ENCODE measurements around the gene LITAF.

Gene LITAF

DNA sequence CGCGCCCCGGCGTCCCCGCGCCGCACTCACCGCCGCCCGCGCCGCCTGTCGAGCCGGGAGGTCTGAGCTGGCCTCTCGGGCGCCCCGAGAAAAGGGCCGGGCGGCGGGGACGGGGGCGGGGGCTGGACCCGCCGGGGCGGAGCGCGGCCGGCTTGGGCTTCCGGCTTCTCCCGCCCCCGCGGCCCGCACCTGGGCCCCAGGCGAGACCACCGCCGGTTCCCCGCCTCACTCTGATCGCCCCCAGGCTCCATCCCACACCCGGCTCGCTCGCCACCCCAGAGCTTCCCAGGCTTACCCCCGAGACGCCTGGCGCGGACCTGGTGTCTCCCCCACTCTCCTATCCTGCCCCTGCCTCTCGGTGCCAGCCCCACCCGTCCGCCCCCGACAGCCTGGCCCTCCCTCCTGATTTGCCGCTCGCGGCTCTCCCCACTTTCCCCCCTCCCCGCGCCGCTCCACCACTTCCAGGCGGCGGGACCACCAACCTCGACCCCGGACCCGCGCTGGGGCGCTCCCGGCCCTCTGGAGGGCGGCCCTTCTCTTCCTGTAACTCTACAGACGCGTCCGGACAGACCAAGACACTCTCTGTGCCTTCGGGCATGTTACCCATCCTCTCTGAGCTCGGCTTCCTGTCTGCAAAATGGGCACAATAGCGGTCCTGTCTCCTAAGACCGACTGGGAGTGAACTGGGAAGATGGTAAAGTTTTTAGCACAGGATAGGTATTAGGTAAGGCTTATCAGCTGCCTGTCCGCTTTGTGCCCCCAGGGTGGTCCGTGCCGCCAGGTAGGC, at the start of gene LITAF:
LITAF (minus strand) TSS at position 64 of the 787 bp plus-strand sequence. CDS start 30,189 bp downstream, outside the sequence.
- DNase-seq (ENCODE audit: low read depth), result peak; percentile 32

DNA sequence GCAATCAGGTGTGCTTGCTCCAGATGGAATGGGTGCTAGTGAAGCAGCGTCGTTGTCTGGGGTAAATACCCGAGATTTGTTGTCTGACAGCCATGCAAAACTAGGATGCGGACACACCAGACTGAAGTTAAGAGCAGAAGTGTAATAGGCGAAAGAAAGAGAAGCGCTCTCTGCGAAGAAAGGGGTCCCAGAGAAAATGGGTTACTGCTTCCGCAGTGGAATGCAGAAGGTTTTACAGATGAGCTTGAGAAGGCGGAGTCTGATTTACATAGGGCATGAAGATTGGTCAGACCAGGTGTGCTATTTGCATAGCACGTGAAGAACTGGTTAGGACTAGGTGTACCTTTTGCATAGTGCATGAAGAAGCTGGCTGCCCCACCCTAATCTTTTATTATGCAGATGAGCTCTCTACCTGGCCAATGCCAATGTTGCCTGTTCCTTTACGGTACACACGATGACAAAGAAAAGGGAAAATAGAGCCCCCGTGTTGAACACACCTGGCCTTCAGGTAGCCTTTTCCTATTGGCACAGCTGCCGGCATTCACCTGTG, 49.5 kb upstream of the LITAF start:
- no peak for DNase-seq (ENCODE audit: low read depth)

DNA sequence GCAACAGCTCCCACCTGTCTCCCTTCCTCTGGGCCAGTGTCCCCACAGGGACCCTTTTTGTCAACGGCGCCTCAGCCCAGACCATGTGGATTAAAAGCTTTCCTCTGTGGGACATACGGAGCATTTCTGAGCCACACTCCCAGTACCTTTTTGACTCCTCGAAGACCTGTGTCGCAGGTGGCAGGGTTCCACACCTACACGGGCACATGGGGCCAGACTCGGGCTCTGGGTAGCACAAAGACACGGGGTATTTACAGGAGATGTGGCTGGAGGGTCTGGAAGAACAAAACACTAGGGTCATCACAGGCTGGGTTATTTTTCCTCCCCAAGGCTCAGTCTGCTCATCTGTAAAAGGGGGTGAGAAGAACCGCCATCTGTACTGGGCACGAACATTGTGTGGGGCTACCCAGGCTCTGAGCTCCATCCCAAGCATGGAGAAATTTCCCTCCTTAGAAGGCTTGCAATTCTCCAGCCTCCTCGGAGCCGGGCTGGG, 49.0 kb upstream of the LITAF start:
- DNase-seq (ENCODE audit: low read depth), result no peak

DNA sequence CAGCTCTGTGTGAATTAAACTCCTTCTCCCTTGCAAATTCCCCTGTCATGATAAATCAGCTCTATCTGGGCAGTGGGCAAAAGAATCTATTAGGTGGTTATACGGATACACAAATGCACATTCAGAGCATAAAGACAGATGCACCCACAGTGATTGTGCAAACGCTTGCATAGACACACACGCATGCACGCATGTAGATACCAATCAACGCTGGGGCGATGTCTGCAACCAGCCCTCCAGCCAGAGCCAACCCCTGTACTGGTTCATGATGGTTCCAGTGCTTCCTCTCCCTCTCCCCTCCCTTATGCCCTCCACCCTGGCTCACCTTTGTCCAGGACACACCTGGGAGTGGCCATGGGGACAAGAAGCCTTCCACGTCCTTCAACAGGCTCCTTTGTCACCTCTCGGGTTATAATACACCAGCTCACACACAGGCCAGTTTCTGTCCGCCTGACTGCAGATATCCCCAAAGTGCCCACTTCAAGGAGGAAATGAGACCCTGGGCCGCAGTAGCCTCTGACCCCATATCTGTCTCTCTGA, 48.5 kb upstream of the LITAF start:
- DNase-seq (ENCODE audit: low read depth), result no peak

DNA sequence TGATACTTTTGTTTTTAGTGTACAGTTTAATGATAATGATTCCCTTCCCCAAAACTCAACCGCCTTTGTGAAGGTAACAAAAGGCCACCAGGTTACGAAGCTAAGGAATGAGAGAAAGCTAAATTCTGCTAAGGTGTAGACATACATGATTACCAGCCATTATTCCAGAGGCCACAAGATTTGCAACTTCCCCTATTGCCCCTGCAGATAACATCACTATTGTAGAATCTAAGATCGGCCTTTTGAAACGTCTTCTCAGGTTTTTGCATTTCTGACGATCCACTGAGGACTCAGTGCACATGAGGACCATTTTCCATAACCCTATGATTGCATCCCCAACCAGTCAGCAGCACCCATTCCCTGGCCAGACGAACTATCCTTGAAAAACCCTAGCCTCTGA, 47.6 kb upstream of the LITAF start:
- no peak for DNase-seq (ENCODE audit: low read depth)

DNA sequence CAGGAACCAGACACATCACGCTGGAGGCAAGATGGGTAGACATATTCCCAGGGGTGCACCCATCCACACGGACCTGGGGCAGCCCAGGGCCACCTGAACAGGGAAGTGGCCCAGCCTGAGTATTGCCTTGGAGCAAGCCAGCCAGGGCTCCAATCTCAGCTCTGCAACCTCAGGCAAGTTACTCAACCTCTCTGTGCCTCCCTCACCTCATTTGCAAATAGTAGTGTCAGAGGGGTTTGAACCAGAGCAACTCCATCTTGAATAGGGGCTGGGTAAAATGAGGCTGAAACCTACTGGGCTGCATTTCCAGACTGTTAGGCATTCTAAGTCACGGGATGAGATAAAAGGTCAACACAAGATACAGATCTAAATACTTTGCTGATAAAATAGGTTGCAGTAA, 46.4 kb upstream of the LITAF start:
- DNase-seq (ENCODE audit: low read depth), result no peak

DNA sequence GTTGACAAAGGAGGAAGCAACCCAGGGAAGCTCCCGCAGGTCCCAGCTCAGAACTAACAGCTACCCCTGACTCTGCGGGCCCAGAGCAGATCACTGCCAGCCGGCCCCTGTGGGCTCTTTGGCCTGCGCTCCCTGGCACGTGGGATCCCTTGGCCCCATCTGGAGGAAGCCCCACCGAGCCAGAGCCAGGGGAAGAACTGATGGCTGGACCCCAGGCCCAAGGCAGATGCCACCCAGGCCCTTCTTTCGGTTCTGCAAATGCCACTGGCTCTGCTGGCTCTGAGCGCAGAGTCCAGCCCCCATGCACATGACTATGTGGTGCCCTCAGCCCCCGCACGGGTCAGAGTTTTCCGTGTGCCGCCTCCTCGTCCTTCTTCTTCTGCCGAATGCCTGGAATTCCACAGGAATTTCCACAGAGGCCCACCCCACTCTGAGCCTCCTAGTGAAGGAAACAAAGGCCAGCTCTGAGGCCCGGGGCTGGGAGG, 45.8 kb upstream of the LITAF start:
- DNase-seq (ENCODE audit: low read depth), result peak; percentile 38

DNA sequence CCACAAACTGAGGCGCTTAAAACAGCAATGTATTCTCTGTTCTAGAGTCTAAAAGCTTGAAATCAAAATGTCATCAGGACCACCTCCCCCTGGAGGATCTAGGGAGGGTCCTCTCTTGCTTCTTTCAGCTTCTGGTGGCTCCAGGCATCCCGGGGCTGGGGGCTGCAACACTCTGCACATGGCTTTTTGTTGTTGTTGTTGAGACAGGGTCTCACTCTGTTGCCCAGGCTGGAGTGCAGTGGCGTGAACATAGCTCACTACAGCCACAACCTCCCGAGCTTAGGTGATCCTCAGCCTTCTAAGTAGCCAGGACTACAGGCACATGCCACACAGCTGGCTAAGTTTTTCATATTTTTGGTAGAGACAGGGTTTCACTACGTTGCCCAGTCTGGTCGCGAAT, 44.5 kb upstream of the LITAF start:
- DNase-seq (ENCODE audit: low read depth), result no peak

DNA sequence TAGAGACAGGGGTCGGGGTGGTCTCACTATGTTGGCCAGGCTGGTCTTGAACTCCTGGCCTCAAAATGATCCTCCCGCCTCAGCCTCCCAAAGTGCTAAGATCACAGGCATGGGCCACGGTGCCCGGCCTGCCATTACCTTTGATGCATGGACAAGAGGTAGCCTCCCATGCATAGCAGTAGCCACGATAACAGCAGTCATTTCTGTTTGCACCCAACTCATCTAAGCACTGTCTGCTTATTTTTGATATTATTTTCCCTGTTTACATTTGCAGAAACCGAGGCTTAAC, 44.0 kb upstream of the LITAF start:
- DNase-seq (ENCODE audit: low read depth), result no peak

DNA sequence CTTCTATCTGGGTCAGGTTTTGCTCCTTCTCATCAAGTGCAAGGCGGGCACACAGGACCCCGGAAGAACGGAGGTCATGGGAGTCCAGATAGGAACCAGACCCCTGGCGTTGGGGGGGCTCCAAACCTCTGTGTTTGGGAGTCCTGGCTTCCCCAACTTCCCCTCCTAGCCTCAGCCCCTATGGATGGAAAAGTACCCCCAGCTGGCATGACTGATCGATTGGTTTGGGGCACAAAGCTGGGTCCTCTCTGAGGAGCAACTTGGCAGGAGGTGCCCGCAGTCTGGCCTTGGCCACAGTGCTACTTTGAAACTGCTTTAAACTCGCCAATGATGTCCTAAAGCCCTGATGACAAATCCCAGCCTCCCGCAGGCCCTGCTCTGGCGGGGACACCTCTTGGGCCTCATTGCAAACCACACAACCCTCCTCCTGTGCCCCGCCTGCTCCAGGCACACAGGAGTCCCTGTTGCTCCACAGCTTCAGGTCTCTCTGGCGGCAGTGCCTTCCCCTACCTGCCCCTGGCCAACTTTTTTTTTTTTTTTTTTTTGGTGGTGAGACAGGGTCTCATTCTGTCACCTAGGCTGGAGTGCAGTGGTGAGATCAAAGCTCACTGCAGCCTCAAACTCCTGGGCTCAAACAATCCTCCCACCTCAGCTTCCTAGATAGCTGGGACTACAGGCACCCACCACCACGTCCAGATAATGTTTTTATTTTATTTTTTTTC, 43.5 kb upstream of the LITAF start:
- DNase-seq (ENCODE audit: low read depth), result no peak

DNA sequence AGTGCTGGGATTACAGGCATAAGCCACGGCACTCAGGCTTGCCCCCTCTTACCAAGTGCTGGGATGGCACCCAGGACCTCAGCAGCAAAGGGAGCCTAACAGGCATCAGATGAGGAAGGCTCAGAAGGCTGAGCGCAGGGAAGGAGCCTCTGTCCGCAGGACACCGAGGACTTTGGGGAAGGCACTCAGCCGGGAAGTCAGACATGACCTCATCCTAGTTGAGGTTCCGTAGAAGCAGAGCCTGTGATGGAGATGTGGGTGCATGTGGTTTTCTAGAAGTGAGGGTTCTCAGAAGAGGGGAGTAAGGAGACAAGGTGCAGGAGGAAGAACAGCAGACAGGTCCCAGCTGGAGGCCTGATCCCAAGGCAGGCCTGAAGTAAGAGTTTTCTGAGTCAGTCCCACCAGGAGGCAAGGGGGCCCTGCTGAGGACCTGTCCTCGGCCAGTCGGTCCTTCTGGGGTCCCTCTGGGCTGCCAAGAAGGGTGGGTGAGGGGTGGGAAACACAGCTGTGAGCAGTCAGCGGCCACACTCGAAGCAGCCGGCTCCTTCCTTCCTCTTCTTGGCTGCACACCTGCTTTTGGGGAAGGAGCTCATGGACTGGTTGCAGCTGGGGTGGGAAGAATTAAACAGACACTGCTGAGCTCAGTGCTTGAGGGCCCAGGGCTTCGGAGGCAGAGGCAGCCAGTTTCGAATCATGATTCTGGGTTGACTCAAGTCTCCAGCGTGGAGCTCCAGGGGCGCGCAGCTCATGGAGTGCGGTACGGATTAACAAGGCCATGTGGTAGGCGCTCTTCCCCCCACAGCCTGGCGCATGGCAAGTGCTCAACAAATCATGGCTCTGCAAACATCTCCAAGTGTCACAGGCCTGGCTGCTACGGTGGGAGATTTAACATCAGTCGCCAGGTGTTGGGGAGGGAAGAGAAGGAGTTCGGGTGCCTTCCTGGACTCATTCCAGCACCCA, 42.6 kb upstream of the LITAF start:
- no peak for DNase-seq (ENCODE audit: low read depth)

DNA sequence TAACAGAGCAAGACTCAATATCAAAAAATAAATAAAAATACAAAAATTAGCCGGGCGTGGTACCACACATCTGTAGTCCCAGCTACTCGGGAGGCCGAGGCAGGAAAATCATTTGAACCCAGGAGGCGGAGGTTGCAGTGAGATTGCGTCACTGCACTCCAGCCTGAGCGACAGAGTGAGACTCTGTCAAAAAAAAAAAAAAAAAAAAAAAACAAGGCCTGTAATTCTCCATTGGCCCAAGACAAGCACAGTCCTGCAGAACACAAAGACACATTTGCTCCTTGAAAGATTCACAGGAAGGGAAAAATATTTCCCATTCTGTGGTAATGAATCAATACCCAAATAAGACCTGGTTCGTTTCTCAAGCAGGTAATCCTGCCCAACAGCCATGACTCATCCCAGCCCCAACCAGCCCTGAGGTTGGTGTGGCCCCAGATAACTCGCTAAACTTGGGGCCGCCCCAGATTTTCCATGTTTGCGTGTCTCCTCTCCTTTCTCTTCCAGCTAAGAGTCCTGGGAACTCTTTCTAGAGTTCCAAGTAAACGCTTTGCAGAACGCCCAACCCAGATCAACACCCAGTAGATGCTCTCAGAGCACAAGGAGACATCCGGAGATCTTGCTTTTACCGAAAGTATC, 41.2 kb upstream of the LITAF start:
- DNase-seq (ENCODE audit: low read depth), result no peak

DNA sequence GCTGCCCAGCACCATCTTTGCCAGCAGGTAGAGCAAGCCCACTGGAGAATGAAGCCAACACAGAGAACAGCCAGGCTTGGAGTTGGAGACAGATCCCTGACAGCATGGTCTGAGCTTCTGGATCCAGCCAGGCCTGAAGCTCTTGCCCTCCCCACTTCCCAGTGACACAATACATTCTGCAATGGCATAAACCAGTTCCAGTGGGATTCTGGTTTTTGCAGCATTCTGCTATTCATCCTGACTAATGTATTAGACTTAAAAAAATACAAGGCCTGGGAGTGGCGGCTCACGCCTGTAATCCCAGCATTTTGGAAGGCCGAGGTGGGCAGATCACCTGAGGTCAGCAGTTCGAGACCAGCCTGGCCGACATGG, 40.6 kb upstream of the LITAF start:
- DNase-seq (ENCODE audit: low read depth), result no peak

DNA sequence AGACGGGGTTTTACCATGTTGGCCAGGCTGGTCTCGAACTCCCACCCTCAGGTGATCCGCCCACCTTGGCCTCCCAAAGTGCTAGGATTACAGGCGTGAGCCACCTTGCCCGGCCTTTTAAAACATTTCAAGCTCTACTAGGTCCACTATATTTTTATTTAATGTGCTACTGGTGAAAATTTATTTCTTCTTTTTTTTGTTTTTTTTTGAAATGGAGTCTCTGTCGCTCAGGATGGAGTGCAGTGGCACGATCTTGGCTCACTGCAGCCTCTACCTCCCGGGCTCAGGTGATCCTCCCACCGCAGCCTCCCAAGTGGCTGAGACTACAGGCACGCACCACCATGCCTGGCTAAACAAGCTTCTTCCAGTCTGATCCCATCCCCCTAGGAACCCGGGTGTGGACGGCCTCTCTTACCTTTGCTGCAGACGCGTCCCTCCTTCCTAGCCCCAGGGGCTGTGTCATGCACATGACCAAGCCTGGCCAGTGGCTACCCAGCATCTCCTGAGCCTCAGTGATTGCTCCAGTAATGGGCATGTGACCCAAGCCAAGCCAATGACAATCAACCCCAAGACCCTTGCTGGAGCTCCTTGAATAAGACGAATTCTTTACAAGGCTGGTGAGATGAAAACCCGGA, 40.1 kb upstream of the LITAF start:
- DNase-seq (ENCODE audit: low read depth), result no peak

DNA sequence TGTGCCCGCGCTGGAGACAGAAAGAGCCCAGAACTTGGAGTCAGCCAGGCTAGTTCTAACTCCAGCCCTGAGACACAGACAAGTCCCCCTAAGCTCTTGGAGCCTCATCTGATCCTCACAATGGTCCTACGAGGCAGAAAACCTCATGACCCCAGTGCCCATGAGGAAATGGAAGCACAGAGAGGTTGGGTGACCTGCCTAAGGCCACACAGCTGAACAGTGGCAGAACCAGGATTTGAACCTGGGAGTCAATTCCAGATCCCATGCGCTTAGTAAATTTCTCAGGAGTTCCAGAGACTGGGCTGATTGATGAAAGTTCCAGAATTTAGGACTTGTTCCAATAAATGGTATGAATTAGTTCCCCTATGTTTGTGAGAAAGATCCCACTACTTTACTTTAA, 39.0 kb upstream of the LITAF start:
- no peak for DNase-seq (ENCODE audit: low read depth)

DNA sequence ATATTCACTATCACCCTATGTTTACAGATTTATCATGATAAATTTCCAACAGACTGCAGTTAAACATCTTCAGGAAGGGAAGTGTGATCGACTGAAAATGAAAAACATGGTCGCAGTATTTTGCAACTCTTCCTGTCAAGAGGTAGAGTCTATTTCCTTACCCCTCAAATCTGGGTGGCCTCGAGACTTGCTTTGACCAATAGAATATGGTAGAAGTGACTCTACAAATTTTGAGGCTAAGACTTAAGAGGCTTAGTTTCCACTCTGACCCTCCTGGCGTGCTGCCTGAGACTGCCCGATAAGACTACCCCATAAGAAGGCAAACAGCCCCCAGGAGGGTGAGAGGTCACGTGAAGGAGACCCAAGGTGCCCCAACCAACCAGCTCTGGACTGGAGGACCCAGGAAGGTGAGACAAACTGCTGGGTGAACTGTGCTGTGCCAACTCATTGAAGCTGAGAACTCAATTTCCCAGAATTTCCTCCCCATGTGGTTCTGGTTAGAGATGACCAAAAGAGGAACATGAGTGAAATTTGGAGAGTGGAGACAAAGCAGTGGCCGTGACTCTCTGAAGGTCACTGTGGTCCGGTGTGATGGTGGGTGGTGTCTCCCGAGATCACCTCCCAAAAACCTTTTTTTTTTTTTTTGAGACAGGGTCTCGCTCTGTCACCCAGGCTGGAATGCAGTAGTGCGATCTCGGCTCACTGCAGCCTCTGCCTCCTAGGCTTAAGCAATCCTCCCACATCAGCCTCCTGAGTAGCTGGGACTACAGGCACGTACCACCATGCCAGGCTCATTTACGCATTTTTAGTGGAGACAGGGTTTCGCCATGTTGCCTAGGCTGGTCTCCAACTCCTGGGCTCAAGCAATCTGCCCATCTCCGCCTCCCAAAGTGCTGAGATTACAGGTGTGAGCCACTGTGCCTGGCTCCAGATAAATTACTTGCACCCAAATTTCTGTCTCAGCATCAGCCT, 38.2 kb upstream of the LITAF start:
- no peak for DNase-seq (ENCODE audit: low read depth)

DNA sequence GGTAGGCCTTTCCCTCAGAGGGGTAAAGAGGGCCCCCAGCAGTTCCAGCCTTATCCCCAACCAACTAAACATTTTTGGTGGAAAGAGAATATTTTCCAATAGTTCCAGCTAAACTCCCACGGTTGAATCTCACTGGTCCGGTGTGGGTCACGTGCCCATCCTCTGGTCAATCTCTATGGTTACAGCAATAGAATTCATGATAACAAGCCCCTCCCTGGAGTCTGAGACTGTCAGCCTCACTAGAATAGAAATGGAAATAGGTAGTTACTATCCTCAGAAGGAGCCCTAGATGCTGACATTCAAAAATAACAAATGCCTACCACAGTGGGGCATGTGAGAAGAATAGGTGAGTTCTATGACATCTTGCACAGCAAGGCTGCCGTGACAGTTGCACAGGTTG, 37.5 kb upstream of the LITAF start:
- DNase-seq (ENCODE audit: low read depth), result no peak

DNA sequence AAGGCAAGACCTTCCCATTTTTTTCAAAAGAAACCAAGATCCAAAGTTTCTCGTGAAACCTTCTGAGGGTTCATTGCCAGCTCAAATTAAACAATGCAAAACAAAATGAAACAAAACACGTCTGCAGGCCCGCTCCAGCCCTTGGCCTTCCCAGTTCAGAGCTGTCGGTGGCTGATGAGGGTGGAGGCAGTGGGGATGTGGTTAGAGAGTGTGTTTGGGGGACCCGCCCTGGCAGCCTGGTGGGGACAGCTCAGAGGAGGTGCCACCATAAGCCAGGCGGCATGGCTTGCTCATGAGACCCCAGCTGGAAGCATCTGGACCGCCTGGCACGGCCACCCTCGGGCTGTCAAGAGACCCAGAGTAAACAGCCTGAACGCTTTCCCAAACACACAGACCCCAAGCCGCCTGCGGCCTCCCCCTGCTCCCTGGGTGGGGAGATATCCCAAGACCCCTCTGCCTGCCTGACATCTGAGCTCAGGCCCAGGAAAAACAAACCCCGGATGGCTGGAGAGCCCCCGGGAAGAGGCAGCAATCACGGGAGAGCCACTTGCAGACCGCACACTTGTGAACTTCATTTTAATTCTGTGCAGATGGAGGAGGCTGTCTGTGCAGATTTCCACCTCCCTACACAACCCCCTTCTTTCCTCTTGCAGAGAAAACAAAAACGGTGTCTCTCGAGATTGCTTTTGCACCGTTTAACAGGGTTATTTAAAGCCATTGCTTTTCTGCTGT, 35.4 kb upstream of the LITAF start:
- no peak for DNase-seq (ENCODE audit: low read depth)

DNA sequence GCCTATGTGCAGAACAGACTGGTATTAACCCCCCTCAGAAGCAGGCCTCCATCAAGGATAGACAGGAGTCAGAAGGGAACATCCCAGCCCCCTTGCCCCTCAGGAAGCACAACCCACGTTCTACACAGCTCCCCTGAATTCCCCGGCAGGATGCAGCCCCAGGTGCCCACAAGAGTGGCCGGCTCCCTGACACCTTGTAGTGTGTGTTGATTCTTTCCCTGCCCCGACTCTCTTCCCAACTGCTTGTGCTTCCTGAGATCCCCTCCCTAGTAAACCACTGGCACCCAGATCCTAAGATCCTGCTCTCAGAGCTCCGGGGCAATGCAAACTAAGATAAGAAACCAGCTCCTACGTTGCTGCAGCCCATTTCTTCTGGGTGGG, 34.8 kb upstream of the LITAF start:
- no peak for DNase-seq (ENCODE audit: low read depth)

Measured in GM04504 (cell line).